LNCaP clone FGC (cell line): ENCODE results near the gene MED13L.

Experiments used
- DNase-seq: peaks from one replicate; pipeline ENCODE4 v3.0.0-alpha.2; 2011; ENCODE audit warnings: low read depth
- H3K4me3 ChIP-seq: 2 replicates; pipeline ENCODE4 v1.5.1; 2011; ENCODE audit warnings: mild to moderate bottlenecking, low read depth, low read length, control low read depth
- TF ChIP-seq, protein P1 (sequence below): IDR thresholded peaks from 2 replicates; pipeline ENCODE4 v1.5.1; 2012; ENCODE audit warnings: mild to moderate bottlenecking; ENCODE audit not compliant: control insufficient read depth, insufficient read depth; ENCODE audit errors: extremely low read depth

The MED13L gene

GRCh38 chr12:116196752-116197718 is 80.5 kb downstream of the MED13L start:
- H3K4me3 ChIP-seq, result no peak overlapping the region
- no peak for DNase-seq
- TF ChIP-seq, protein P1, sequence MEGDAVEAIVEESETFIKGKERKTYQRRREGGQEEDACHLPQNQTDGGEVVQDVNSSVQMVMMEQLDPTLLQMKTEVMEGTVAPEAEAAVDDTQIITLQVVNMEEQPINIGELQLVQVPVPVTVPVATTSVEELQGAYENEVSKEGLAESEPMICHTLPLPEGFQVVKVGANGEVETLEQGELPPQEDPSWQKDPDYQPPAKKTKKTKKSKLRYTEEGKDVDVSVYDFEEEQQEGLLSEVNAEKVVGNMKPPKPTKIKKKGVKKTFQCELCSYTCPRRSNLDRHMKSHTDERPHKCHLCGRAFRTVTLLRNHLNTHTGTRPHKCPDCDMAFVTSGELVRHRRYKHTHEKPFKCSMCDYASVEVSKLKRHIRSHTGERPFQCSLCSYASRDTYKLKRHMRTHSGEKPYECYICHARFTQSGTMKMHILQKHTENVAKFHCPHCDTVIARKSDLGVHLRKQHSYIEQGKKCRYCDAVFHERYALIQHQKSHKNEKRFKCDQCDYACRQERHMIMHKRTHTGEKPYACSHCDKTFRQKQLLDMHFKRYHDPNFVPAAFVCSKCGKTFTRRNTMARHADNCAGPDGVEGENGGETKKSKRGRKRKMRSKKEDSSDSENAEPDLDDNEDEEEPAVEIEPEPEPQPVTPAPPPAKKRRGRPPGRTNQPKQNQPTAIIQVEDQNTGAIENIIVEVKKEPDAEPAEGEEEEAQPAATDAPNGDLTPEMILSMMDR, result no peak

GRCh38 chr12:116196226-116196625 is 81.3 kb downstream of the MED13L start:
- no peak for DNase-seq
- TF ChIP-seq, protein P1, result no peak
- no peak overlapping the region for H3K4me3 ChIP-seq

GRCh38 chr12:116194935-116195431 is 82.5 kb downstream of the MED13L start:
- no peak for DNase-seq
- TF ChIP-seq, protein P1, result no peak
- H3K4me3 ChIP-seq, result no peak overlapping the region

GRCh38 chr12:116189692-116190091 is 87.8 kb downstream of the MED13L start:
- no peak overlapping the region for H3K4me3 ChIP-seq
- TF ChIP-seq, protein P1, result no peak
- no peak for DNase-seq

GRCh38 chr12:116188581-116188980 is 88.9 kb downstream of the MED13L start:
- H3K4me3 ChIP-seq, result no peak overlapping the region
- DNase-seq, result no peak
- TF ChIP-seq, protein P1, result no peak

GRCh38 chr12:116187151-116187511 is 90.4 kb downstream of the MED13L start:
- no peak for DNase-seq
- no peak overlapping the region for H3K4me3 ChIP-seq
- TF ChIP-seq, protein P1, result no peak
